NCI-H146 treated with DMSO at 0.1 percent for 48 hours (cell line): Measurements from ENCODE around the gene ERVFRD-1.
"Not testable (repeated sequence)": the region's sequence is repeated elsewhere in the genome, so short reads cannot be mapped to it uniquely, and the experiment has no call there.

Source experiments
- DNase-seq: peaks from one replicate; lab custom pipeline; 2025; ENCODE audit not compliant: unreplicated experiment; lab: John Stamatoyannopoulos, UW

The ERVFRD-1 gene

GRCh38 chr6:11092668-11093375 is 18.7 kb downstream of the ERVFRD-1 start:
- peak; percentile 59 for DNase-seq

GRCh38 chr6:11091141-11091540 is 20.4 kb downstream of the ERVFRD-1 start:
- not testable (repeated sequence) for DNase-seq

DNA sequence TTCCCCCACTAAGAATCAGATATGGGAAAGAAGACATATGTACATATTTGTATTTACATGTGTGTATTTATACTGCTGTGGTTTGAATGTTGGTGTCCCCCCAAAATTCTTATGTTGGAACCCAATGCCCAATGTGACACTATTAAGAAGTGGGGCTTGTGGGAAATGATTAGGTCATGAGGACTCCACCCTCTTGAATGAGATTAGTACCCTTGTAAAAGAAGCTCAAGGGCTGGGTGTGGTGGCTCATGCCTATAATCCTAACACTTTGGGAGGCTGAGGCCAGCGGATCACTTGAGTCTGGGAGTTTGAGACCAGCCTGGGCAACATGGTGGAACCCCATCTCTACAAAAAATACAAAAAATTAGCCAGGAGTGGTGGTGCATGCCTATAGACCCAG is 21.8 kb downstream of the ERVFRD-1 start:
- no peak for DNase-seq

GRCh38 chr6:11087141-11087812 is 24.2 kb downstream of the ERVFRD-1 start:
- DNase-seq: not testable (repeated sequence)

DNA sequence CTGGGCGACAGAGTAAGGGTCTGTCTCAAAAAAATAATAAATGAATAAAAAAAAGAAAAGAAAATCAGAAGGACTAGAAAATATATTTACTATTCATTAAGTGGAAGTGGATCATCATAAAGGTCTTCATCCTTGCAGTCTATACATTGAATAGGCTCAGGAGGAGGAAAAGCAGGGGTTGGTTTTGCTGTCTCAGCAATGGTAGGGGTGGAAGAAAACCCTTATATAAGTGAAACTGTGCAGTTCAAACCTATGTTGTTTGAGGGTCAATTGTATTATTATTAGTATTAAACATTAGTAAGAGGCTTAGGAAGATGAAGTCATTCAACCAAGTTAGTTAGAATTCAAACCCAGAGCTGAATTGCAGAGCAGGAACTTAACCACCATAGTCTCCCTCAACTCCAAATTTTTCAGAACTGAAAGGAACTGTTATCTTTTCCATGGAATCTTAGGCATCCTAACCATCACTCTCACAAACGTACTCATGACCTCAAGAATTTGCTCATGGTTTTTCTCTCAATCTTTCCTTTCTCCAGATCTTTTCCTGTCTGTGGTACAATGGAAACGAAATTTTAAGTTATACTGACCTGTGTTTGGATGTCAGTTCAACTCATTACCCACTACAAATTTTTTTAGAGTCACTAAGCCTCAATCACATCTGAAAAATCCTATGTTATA is 25.6 kb downstream of the ERVFRD-1 start:
- no peak for DNase-seq

- no peak for DNase-seq
These were observed 27.6 kb downstream of the ERVFRD-1 start for GRCh38 chr6:11083956-11084355.

DNA sequence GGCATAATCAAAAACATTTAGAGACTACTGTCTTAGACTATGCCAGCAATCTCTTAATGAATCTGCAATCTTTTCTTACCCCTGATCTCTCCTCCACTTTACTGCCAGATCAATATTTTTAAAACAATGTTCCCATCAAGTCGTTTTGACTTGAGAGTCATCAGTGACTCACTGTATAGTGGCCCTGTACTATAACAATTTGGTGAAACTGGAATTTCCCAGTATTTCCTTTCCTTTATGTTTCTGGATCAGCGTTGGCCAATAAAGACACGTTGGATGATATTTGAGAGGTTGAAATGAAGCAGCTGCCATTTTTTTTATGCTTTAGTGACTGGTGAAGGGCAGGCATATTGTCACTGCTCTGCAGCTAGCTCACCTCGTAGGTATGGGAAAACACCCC is 28.0 kb downstream of the ERVFRD-1 start:
- DNase-seq: no peak

DNA sequence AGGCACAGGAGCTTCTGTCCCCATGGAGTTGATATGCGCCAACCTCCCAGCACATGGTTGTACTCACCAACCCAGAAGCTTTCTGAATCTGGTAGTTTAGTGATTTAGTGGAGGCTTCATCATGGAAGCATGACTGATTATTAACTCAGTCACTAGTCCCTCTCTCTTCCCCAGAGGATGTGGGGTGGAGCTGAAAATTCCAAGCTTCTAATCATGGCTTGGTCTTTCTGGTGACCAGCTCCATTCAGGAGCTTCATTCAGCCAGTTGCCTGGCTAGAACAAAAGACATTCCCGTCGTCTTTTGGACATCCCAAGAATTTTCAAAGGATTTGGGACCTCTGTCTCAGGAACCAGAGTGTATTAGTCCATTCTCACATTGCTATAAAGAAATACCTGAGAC is 31.2 kb downstream of the ERVFRD-1 start:
- no peak for DNase-seq

DNA sequence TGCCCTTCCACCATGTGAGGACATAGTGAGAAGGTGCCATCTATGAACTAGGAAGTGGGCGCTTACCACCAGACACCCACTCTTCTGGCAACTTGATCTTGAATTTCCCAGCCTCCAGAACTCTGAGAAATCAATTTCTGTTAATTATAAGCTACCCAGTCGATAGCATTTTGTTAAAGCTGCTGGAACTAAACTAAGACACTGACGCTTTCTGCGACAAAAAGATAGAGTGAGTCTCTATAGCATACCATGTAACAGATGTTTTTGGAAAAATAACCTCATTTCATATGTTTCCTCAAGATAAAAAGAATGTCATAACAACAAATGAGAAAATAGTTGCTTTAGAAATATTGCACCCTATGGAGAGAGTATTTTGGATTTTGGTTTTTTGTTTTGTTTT is 33.3 kb downstream of the ERVFRD-1 start:
- DNase-seq: no peak

DNA sequence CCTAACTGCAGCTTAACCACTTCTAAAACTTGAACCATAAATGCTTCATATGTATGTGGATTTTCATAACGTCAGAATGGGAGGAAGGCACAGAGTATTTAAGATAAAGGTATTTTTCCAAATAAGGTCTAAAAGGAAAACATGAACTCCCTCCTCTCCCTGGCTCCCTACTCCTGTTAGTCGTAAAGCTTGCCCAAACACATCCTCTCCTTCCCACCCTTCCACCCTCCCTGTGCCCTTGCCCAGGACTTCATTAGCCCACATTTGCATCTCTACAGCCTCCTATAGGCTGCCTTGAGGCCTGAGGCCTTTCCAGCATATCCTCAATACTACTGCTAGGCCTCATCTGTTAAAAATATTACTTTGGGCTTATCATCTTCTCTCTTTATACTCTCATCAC is 35.0 kb downstream of the ERVFRD-1 start:
- no peak for DNase-seq

DNA sequence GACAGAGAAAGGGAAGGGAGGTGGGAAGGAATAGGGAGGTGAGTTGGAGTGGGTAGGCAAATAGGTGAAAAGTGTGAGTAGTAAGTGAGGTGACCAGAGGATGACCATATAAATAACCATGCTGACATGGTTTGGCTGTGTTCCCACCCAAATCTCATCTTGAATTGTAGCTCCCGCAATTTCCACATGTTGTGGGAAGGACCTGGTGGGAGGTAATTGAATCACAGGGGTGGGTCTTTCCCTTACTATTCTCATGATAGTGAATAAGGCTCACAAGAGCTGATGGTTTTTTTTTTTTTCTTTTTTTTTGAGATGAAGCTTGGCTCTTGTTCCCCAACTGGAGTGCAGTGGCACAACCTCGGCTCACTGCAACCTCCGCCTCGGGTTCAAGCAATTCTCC is 39.4 kb downstream of the ERVFRD-1 start:
- DNase-seq: no peak

DNA sequence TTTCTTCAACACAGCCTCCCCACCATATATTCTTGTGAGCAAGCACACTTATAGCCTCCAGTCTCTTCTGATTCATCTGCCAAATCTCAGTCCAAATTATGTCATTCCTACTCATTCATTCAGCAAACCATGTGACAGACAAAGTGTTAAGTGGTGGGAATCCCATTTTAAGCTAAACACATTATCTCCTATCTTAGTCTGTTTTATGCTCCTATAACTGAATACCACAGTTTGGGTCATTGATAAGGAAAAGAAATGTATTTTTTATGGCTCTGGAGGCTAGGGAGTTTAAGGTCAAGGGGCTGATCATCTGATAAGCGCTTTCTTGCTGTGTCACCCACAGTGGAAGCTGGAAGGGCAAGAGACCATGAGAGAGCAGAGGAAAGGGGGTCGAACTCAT is 41.8 kb downstream of the ERVFRD-1 start:
- no peak for DNase-seq

DNA sequence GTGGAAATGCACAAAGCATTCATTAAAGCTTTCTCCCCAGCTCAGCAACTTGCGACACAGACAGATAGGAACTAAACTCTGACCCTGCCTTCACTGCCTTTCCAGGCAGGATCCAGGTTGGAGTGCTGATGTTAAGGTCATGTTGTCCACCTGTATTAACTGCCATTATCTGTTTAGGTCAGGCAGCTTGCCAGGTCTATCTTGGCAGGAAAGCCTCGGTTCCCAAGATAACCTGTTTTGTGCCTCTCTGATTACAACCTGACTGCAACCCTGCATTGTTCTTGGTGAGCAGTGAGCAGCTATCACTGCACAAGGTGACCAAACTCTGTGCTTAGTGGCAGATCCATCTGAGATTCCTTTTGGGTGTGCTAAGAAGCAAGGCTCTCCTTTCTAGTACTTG is 44.2 kb downstream of the ERVFRD-1 start:
- DNase-seq: peak; percentile 14

GRCh38 chr6:11066505-11067347 is 44.8 kb downstream of the ERVFRD-1 start:
- no peak for DNase-seq

- DNase-seq: no peak
These were observed 45.9 kb downstream of the ERVFRD-1 start for GRCh38 chr6:11065436-11066202.

- no peak for DNase-seq
These were observed 46.7 kb downstream of the ERVFRD-1 start for GRCh38 chr6:11064836-11065235.

DNA sequence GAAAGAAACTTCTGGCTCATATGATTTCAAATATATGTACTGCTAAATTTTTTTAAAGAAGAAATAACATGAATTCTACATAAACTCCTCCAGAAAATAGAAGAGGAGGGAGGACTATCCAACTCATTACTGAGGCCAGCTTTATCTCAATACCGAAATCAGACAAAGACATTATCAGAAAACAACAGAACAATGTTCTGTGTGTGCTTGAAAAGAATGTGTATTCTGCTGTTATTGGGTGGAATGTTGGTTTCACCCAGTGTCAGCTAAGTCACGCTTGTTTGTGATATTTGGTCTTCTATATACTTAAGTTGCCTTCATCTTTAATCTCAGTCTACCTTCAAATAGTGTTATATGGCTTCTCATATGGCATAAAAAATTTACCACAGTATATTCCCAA is 48.8 kb downstream of the ERVFRD-1 start:
- no peak for DNase-seq

DNA sequence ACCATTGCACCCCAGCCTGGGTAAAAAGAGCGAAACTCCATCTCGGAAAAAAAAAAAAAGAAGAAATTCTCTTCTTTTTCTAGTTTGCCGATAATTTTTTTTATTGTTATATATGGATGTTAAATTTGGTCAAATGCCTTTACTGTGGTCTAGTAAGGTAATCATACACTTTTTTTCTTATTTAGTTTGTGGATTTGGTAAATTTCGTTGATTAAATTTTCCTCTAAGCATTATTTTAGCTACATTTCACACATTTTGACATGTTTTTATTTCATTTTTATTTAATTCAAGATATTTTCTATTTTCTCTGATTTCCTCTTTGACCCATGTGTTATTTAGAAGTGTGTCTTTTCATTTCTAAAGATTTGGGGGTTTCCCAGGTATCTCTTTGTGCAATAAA is 49.4 kb downstream of the ERVFRD-1 start:
- DNase-seq: no peak

- no peak for DNase-seq
These were observed 53.1 kb downstream of the ERVFRD-1 start for GRCh38 chr6:11058406-11058805.

DNA sequence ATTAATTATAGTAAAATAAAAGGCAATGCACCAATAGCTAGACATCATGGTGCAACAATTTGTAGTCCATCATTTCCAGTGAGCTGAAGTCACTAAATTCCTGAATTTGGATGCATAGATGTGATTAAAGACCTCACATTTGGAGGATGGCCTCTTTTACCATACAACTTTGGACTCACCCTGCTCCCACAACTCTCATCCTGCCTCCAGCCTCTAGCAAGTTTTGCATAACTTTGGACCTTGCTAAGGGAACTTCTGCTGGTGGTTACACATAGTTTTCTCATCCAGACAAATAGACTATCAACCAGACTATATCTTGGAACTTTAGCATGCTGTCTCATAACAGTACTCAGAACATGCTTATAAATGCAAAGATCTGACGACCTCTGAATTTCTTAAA is 54.7 kb downstream of the ERVFRD-1 start:
- DNase-seq: no peak
